D721Med (cell line): ENCODE data around the gene FBXL20.

Experiments used
- DNase-seq: peaks from one replicate; pipeline ENCODE4 v3.0.0; 2011; ENCODE audit warnings: low spot score; ENCODE audit not compliant: insufficient read length
- FAIRE-seq: peaks from 2 replicates; lab custom pipeline; 2011; peaks lifted over from hg19 to GRCh38; lab: Jason Lieb, UNC
- TF ChIP-seq, protein P1 (sequence below): IDR thresholded peaks from 2 replicates; pipeline ENCODE4 v1.5.1; 2012; ENCODE audit warnings: mild to moderate bottlenecking, control low read depth; ENCODE audit not compliant: insufficient read depth; ENCODE audit errors: missing control alignments

The FBXL20 gene

GRCh38 chr17:39231591-39232551, 169.6 kb downstream of the FBXL20 start:
- peak; percentile 96 for DNase-seq
- FAIRE-seq, result no peak
- TF ChIP-seq, protein P1, sequence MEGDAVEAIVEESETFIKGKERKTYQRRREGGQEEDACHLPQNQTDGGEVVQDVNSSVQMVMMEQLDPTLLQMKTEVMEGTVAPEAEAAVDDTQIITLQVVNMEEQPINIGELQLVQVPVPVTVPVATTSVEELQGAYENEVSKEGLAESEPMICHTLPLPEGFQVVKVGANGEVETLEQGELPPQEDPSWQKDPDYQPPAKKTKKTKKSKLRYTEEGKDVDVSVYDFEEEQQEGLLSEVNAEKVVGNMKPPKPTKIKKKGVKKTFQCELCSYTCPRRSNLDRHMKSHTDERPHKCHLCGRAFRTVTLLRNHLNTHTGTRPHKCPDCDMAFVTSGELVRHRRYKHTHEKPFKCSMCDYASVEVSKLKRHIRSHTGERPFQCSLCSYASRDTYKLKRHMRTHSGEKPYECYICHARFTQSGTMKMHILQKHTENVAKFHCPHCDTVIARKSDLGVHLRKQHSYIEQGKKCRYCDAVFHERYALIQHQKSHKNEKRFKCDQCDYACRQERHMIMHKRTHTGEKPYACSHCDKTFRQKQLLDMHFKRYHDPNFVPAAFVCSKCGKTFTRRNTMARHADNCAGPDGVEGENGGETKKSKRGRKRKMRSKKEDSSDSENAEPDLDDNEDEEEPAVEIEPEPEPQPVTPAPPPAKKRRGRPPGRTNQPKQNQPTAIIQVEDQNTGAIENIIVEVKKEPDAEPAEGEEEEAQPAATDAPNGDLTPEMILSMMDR, result peak; percentile 75

DNA sequence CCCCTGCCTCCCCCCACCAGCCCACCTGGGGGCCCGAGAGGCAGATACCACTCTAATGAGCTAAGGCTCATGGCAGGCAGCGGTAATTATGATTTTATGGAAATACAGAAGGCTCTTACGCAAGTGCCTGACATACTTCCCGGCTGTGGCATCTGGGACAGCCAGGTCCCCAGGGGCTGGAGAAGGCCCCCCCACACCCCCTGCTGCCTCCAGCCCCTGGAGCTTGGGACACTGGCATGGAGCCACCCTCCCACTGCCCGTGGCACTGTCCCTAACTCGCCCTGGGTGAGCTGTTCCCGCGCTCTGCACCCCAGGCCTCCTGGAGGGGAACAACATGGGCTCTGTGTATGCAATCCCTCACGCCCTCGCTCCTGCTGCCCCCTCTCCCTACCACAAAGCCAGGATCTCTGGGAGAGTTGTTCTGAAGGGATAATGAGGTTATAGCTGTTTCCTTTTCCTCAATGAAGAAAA, 170.3 kb downstream of the FBXL20 start:
- FAIRE-seq (no peak), DNase-seq (no peak)
- TF ChIP-seq, protein P1, result no peak

GRCh38 chr17:39230361-39230760, 171.1 kb downstream of the FBXL20 start:
- TF ChIP-seq, protein P1, result no peak
- DNase-seq (no peak), FAIRE-seq (no peak)

GRCh38 chr17:39229274-39229913, 172.0 kb downstream of the FBXL20 start:
- FAIRE-seq, result no peak

GRCh38 chr17:39227364-39227919, 174.0 kb downstream of the FBXL20 start:
- no peak for FAIRE-seq
- no peak for DNase-seq
- TF ChIP-seq, protein P1, result no peak

More at GRCh38 chr17:39229274-39229913, 172.0 kb downstream of the FBXL20 start:
- DNase-seq, result no peak
- TF ChIP-seq, protein P1, result no peak

DNA sequence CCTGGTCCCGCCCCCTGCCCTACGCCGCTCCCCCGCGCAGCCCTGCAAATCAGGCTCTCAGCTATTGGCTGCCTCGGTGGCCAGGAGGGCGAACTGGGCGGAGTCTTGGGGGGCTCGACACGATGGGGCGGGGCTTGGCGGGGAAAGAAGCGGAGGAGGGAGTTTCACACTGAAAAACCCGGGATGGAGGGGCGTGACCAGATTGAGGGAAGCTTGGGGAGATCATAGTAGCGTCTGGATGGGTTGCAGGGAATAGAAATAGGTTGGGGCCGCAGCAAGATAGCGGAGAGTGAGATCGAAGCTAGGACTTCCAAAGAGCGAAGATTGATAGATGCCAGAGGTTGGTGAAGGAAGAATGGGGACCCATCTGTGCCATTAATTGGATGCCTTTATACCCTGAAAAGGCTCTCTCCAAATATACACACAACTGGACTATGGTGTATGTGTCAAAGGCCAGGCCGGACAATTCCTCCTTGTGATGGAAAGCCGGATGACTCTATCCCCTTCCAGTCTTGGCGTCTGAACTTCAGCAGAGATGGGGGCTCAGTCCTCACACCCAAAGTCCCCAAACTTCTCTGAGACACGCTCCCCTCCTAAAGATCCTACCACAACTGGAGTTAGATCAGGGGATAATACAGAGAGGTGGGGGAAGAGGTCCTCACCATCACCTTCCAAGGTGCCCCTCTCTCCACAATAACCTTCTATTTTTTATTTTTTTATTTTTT, 175.3 kb downstream of the FBXL20 start:
- DNase-seq (peak; percentile 97), FAIRE-seq (no peak)

More for the DNA sequence above, 175.3 kb downstream of the FBXL20 start:
- TF ChIP-seq, protein P1, result no peak
